ENCODE data around the gene GAK.

The GAK gene

GRCh38 chr4:896216-896615 is 35.9 kb downstream of the GAK start:
- Histone ChIP-seq H3K9ac (ENCODE audit: low read length) (no peak overlapping the region), H3K4me1 (ENCODE audit: insufficient read depth, low read length) (no peaks in the 10 kb centered on the region), H3K9me3 (ENCODE audit: low read length) (no peaks in the 10 kb centered on the region), H3K4me3 (ENCODE audit: low read depth in 1 of 2, low read length in 2 of 2) (no peak overlapping the region), H3K27ac (ENCODE audit: low read depth, low read length) (no peak overlapping the region), H3K27me3 (ENCODE audit: control insufficient read depth in 1 of 2, insufficient read depth in 2 of 2, low read length in 2 of 2) (no peaks in the 10 kb centered on the region), H3K36me3 (ENCODE audit: insufficient read depth, low read length) (peaks cover 37% of the 10 kb centered on the region)

GRCh38 chr4:895596-895995 is 36.5 kb downstream of the GAK start:
- Histone ChIP-seq H3K9ac (ENCODE audit: low read length) (no peak overlapping the region), H3K9me3 (ENCODE audit: low read length) (no peaks in the 10 kb centered on the region), H3K36me3 (ENCODE audit: insufficient read depth, low read length) (peaks cover 37% of the 10 kb centered on the region), H3K27ac (ENCODE audit: low read depth, low read length) (no peak overlapping the region), H3K4me1 (ENCODE audit: insufficient read depth, low read length) (no peaks in the 10 kb centered on the region), H3K27me3 (ENCODE audit: control insufficient read depth in 1 of 2, insufficient read depth in 2 of 2, low read length in 2 of 2) (no peaks in the 10 kb centered on the region), H3K4me3 (ENCODE audit: low read depth in 1 of 2, low read length in 2 of 2) (no peak overlapping the region)

- no peaks in the 10 kb centered on the region for H3K9me3 ChIP-seq (ENCODE audit: low read length)
- H3K27ac ChIP-seq (ENCODE audit: low read depth, low read length) = no peak overlapping the region
- H3K4me3 ChIP-seq (ENCODE audit: low read depth in 1 of 2, low read length in 2 of 2) = no peak overlapping the region
- no peaks in the 10 kb centered on the region for H3K4me1 ChIP-seq (ENCODE audit: insufficient read depth, low read length)
- H3K27me3 ChIP-seq (ENCODE audit: control insufficient read depth in 1 of 2, insufficient read depth in 2 of 2, low read length in 2 of 2) = no peaks in the 10 kb centered on the region
- H3K36me3 ChIP-seq (ENCODE audit: insufficient read depth, low read length) = peaks cover 37% of the 10 kb centered on the region
- no peak overlapping the region for H3K9ac ChIP-seq (ENCODE audit: low read length)
Measured at GRCh38 chr4:893995-894705, 38.0 kb downstream of the GAK start.

- Histone ChIP-seq H3K4me1 (ENCODE audit: insufficient read depth, low read length) (no peaks in the 10 kb centered on the region), H3K9ac (ENCODE audit: low read length) (no peak overlapping the region), H3K27me3 (ENCODE audit: control insufficient read depth in 1 of 2, insufficient read depth in 2 of 2, low read length in 2 of 2) (no peaks in the 10 kb centered on the region), H3K4me3 (ENCODE audit: low read depth in 1 of 2, low read length in 2 of 2) (no peak overlapping the region), H3K27ac (ENCODE audit: low read depth, low read length) (no peak overlapping the region), H3K36me3 (ENCODE audit: insufficient read depth, low read length) (peaks cover 40% of the 10 kb centered on the region), H3K9me3 (ENCODE audit: low read length) (no peaks in the 10 kb centered on the region)
Measured at GRCh38 chr4:893276-893994, 38.7 kb downstream of the GAK start.

GRCh38 chr4:892780-893179 is 39.3 kb downstream of the GAK start:
- H3K27me3 ChIP-seq (ENCODE audit: control insufficient read depth in 1 of 2, insufficient read depth in 2 of 2, low read length in 2 of 2) = no peaks in the 10 kb centered on the region
- peaks cover 47% of the 10 kb centered on the region for H3K36me3 ChIP-seq (ENCODE audit: insufficient read depth, low read length)
- no peaks in the 10 kb centered on the region for H3K9me3 ChIP-seq (ENCODE audit: low read length)
- H3K4me3 ChIP-seq (ENCODE audit: low read depth in 1 of 2, low read length in 2 of 2) = no peak overlapping the region
- H3K4me1 ChIP-seq (ENCODE audit: insufficient read depth, low read length) = no peaks in the 10 kb centered on the region
- no peak overlapping the region for H3K27ac ChIP-seq (ENCODE audit: low read depth, low read length)
- no peak overlapping the region for H3K9ac ChIP-seq (ENCODE audit: low read length)

- Histone ChIP-seq H3K9me3 (ENCODE audit: low read length) (no peaks in the 10 kb centered on the region), H3K27me3 (ENCODE audit: control insufficient read depth in 1 of 2, insufficient read depth in 2 of 2, low read length in 2 of 2) (no peaks in the 10 kb centered on the region), H3K4me1 (ENCODE audit: insufficient read depth, low read length) (no peaks in the 10 kb centered on the region), H3K4me3 (ENCODE audit: low read depth in 1 of 2, low read length in 2 of 2) (no peak overlapping the region), H3K36me3 (ENCODE audit: insufficient read depth, low read length) (peaks cover 42% of the 10 kb centered on the region), H3K9ac (ENCODE audit: low read length) (no peak overlapping the region), H3K27ac (ENCODE audit: low read depth, low read length) (no peak overlapping the region)
Measured at GRCh38 chr4:891747-892146, 40.4 kb downstream of the GAK start.

GRCh38 chr4:890036-890695 is 42.0 kb downstream of the GAK start:
- Histone ChIP-seq H3K27ac (ENCODE audit: low read depth, low read length) (no peak overlapping the region), H3K27me3 (ENCODE audit: control insufficient read depth in 1 of 2, insufficient read depth in 2 of 2, low read length in 2 of 2) (no peaks in the 10 kb centered on the region), H3K4me3 (ENCODE audit: low read depth in 1 of 2, low read length in 2 of 2) (no peak overlapping the region), H3K36me3 (ENCODE audit: insufficient read depth, low read length) (peaks cover 35% of the 10 kb centered on the region), H3K4me1 (ENCODE audit: insufficient read depth, low read length) (no peaks in the 10 kb centered on the region), H3K9ac (ENCODE audit: low read length) (no peak overlapping the region), H3K9me3 (ENCODE audit: low read length) (no peaks in the 10 kb centered on the region)

- Histone ChIP-seq H3K36me3 (ENCODE audit: insufficient read depth, low read length) (peaks cover 35% of the 10 kb centered on the region), H3K27me3 (ENCODE audit: control insufficient read depth in 1 of 2, insufficient read depth in 2 of 2, low read length in 2 of 2) (no peaks in the 10 kb centered on the region), H3K27ac (ENCODE audit: low read depth, low read length) (no peak overlapping the region), H3K4me3 (ENCODE audit: low read depth in 1 of 2, low read length in 2 of 2) (no peak overlapping the region), H3K9me3 (ENCODE audit: low read length) (no peaks in the 10 kb centered on the region), H3K9ac (ENCODE audit: low read length) (no peak overlapping the region), H3K4me1 (ENCODE audit: insufficient read depth, low read length) (no peaks in the 10 kb centered on the region)
Measured at GRCh38 chr4:889516-889915, 42.6 kb downstream of the GAK start.

- H3K4me3 ChIP-seq (ENCODE audit: low read depth in 1 of 2, low read length in 2 of 2) = no peak overlapping the region
- H3K9me3 ChIP-seq (ENCODE audit: low read length) = no peaks in the 10 kb centered on the region
- H3K9ac ChIP-seq (ENCODE audit: low read length) = no peak overlapping the region
- H3K4me1 ChIP-seq (ENCODE audit: insufficient read depth, low read length) = no peaks in the 10 kb centered on the region
- H3K27me3 ChIP-seq (ENCODE audit: control insufficient read depth in 1 of 2, insufficient read depth in 2 of 2, low read length in 2 of 2) = no peaks in the 10 kb centered on the region
- peaks cover 31% of the 10 kb centered on the region for H3K36me3 ChIP-seq (ENCODE audit: insufficient read depth, low read length)
- no peak overlapping the region for H3K27ac ChIP-seq (ENCODE audit: low read depth, low read length)
Measured at GRCh38 chr4:888029-888428, 44.1 kb downstream of the GAK start.

- peaks cover 29% of the 10 kb centered on the region for H3K36me3 ChIP-seq (ENCODE audit: insufficient read depth, low read length)
- H3K27ac ChIP-seq (ENCODE audit: low read depth, low read length) = no peak overlapping the region
- no peaks in the 10 kb centered on the region for H3K27me3 ChIP-seq (ENCODE audit: control insufficient read depth in 1 of 2, insufficient read depth in 2 of 2, low read length in 2 of 2)
- H3K9ac ChIP-seq (ENCODE audit: low read length) = no peak overlapping the region
- no peaks in the 10 kb centered on the region for H3K4me1 ChIP-seq (ENCODE audit: insufficient read depth, low read length)
- no peak overlapping the region for H3K4me3 ChIP-seq (ENCODE audit: low read depth in 1 of 2, low read length in 2 of 2)
- H3K9me3 ChIP-seq (ENCODE audit: low read length) = no peaks in the 10 kb centered on the region
Measured at GRCh38 chr4:887034-887763, 44.9 kb downstream of the GAK start.

GRCh38 chr4:886244-886643 is 45.9 kb downstream of the GAK start:
- Histone ChIP-seq H3K36me3 (ENCODE audit: insufficient read depth, low read length) (peaks cover 34% of the 10 kb centered on the region), H3K27ac (ENCODE audit: low read depth, low read length) (no peak overlapping the region)

More at GRCh38 chr4:886244-886643, 45.9 kb downstream of the GAK start:
- Histone ChIP-seq H3K27me3 (ENCODE audit: control insufficient read depth in 1 of 2, insufficient read depth in 2 of 2, low read length in 2 of 2) (no peaks in the 10 kb centered on the region), H3K9ac (ENCODE audit: low read length) (no peak overlapping the region), H3K9me3 (ENCODE audit: low read length) (no peaks in the 10 kb centered on the region), H3K4me1 (ENCODE audit: insufficient read depth, low read length) (no peaks in the 10 kb centered on the region), H3K4me3 (ENCODE audit: low read depth in 1 of 2, low read length in 2 of 2) (no peak overlapping the region)
